HFFc6 (cell line): ENCODE data around the gene ITPKA. TPM values are rescaled to one million over a fixed set of nuclear protein-coding genes. Genes with fewer than 3 reads are reported as not detected.

Experiments used
- DNase-seq: peaks from one replicate; pipeline ENCODE4 v3.0.0-alpha.2; 2018
- H3K27ac Mint-ChIP-seq: 2 replicates; pipeline ENCODE4 v1.8.0; 2020; ENCODE audit warnings: mild to moderate bottlenecking, mixed read lengths
- H3K27me3 Mint-ChIP-seq: 2 replicates; pipeline ENCODE4 v1.8.0; 2021; ENCODE audit warnings: mild to moderate bottlenecking, moderate library complexity, mixed read lengths; ENCODE audit not compliant: insufficient read depth
- H3K36me3 Mint-ChIP-seq: 2 replicates; pipeline ENCODE4 v1.8.0; 2021; ENCODE audit warnings: low read depth, mixed read lengths
- H3K4me1 Mint-ChIP-seq: 2 replicates; pipeline ENCODE4 v1.8.0; 2020; ENCODE audit warnings: low read depth, mixed read lengths
- H3K4me3 Mint-ChIP-seq: 2 replicates; pipeline ENCODE4 v1.8.0; 2020; ENCODE audit warnings: mild to moderate bottlenecking, moderate library complexity, mixed read lengths
- H3K9me3 Mint-ChIP-seq: 2 replicates; pipeline ENCODE4 v1.8.0; 2020; ENCODE audit warnings: mild to moderate bottlenecking, mixed read lengths
- total RNA-seq, 6 experiments: library from RNA; stranded (reverse); fragmentation: NEBNext Ultra II Directional; extraction: Animal tissue kit (Norgen Biotek cat#: 25700); gene quantifications; 2 replicates in 1 of 6; 3 replicates in 5 of 6; pipeline ENCODE4 v1.2.3, GENCODE V29; 2021
- TF ChIP-seq, protein P1 (sequence below): fragments of 200-600 bp; sonication (generic); IDR thresholded peaks from 2 replicates; pipeline ENCODE4 v1.5.0; 2021; ENCODE audit warnings: antibody characterized with exemption, mild to moderate bottlenecking

Gene ITPKA
- total RNA-seq, 6 experiments from 2014 or later = 1.2 to 2.4 (median 2.3) TPM

GRCh38 chr15:41510728-41511127 lies 17.1 kb downstream of the ITPKA start:
- no peak overlapping the region for H3K4me3 Mint-ChIP-seq
- DNase-seq = no peak
- H3K9me3 Mint-ChIP-seq = no peaks in the 10 kb centered on the region
- no peaks in the 10 kb centered on the region; the same call in 1 of the 2 replicates for H3K36me3 Mint-ChIP-seq
- no peak overlapping the region for H3K27ac Mint-ChIP-seq
- H3K4me1 Mint-ChIP-seq = peaks cover 21% of the 10 kb centered on the region
- TF ChIP-seq, protein P1, sequence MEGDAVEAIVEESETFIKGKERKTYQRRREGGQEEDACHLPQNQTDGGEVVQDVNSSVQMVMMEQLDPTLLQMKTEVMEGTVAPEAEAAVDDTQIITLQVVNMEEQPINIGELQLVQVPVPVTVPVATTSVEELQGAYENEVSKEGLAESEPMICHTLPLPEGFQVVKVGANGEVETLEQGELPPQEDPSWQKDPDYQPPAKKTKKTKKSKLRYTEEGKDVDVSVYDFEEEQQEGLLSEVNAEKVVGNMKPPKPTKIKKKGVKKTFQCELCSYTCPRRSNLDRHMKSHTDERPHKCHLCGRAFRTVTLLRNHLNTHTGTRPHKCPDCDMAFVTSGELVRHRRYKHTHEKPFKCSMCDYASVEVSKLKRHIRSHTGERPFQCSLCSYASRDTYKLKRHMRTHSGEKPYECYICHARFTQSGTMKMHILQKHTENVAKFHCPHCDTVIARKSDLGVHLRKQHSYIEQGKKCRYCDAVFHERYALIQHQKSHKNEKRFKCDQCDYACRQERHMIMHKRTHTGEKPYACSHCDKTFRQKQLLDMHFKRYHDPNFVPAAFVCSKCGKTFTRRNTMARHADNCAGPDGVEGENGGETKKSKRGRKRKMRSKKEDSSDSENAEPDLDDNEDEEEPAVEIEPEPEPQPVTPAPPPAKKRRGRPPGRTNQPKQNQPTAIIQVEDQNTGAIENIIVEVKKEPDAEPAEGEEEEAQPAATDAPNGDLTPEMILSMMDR = no peak
- H3K27me3 Mint-ChIP-seq = peaks cover 25% of the 10 kb centered on the region

GRCh38 chr15:41511331-41511898 lies 17.7 kb downstream of the ITPKA start:
- Mint-ChIP-seq H3K9me3 (no peaks in the 10 kb centered on the region), H3K4me1 (peaks cover 21% of the 10 kb centered on the region), H3K27ac (no peak overlapping the region), H3K4me3 (no peak overlapping the region), H3K27me3 (peaks cover 21% of the 10 kb centered on the region), H3K36me3 (no peaks in the 10 kb centered on the region; the same call in 1 of the 2 replicates)
- DNase-seq = no peak
- TF ChIP-seq, protein P1 = no peak

DNA sequence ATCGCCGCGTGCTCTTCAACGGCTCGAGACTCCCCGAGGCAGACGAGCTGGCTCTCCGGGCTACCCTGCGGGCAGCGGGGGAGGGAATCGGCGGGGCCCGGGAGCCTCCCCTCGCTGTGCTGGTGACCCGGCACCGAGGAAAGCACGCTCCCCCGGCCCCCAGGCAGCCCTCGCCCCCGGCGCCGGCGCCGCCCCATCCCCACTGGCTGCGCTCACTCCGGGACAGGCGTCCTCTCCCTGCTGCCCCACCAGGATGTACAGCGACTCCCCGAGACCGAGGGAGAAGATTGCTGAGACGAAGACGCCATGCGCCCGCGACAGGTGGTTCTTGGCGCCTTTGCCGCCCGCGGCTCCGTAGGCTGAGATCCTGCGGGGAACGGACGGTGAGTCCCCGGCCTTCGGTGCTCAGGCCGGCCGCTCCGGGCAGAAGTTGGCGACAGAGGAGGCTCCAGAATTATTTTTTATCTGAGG lies 18.3 kb downstream of the ITPKA start:
- H3K4me3 Mint-ChIP-seq = no peak overlapping the region; the same call in 1 of the 2 replicates
- H3K9me3 Mint-ChIP-seq = no peaks in the 10 kb centered on the region
- no peak for DNase-seq
- no peaks in the 10 kb centered on the region; the same call in 1 of the 2 replicates for H3K36me3 Mint-ChIP-seq
- no peak overlapping the region for H3K27ac Mint-ChIP-seq
- H3K4me1 Mint-ChIP-seq = peaks cover 21% of the 10 kb centered on the region
- TF ChIP-seq, protein P1 = no peak
- H3K27me3 Mint-ChIP-seq = peaks cover 21% of the 10 kb centered on the region

DNA sequence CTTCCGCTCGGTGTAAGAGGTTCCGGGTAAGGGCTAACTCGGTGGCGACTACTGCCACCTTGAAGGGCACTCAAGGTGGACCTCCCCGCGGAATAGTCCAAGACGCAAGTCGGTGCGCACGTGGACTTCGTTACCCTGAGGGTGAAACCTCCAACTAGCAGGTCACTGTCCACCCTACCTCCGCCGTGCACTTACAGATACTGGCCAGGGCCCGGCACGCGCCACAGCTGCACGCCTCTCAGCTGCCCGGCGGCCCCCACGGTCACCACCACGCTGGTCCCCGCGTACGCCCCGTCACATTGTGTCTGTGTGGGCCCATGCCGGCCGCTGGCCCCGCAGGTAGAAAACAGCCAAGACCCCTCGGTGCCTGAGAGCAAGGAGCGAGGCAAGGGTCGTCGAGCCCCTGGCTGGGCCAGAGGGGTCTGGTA lies 18.9 kb downstream of the ITPKA start:
- DNase-seq = no peak
- TF ChIP-seq, protein P1 = no peak
- Mint-ChIP-seq H3K9me3 (no peaks in the 10 kb centered on the region), H3K4me3 (peak overlapping the region; percentile 82), H3K27ac (no peak overlapping the region), H3K36me3 (no peaks in the 10 kb centered on the region; the same call in 1 of the 2 replicates), H3K27me3 (peaks cover 18% of the 10 kb centered on the region), H3K4me1 (peaks cover 21% of the 10 kb centered on the region)

GRCh38 chr15:41512940-41513505 lies 19.3 kb downstream of the ITPKA start:
- Mint-ChIP-seq H3K9me3 (no peaks in the 10 kb centered on the region), H3K4me1 (peaks cover 21% of the 10 kb centered on the region), H3K27me3 (peaks cover 18% of the 10 kb centered on the region), H3K27ac (no peak overlapping the region), H3K4me3 (peak overlapping the region; percentile 82), H3K36me3 (no peaks in the 10 kb centered on the region; the same call in 1 of the 2 replicates)
- TF ChIP-seq, protein P1 = no peak
- DNase-seq = no peak
